K562 (cell line): ENCODE results near the gene DSP. TPM values are rescaled to one million over a fixed set of nuclear protein-coding genes. Genes with fewer than 3 reads are reported as not detected.

ENCODE experiments used
- ATAC-seq: fragments of 200-7000 bp; cut with Tn5 transposase; 3 replicates; pipeline ENCODE4 v1.9.1; 2020; ENCODE audit warnings: moderate library complexity
- BruUV-seq: library from RNA; stranded (reverse); fragments of 400-500 nt; replicated peaks from 2 replicates; lab custom pipeline; 2021; lab: Mats Ljungman, UMichigan
- CTCF ChIA-PET: fragments of 300-600 bp; formaldehyde crosslinking; extraction: SDS; loops from one replicate; lab custom pipeline; 2021; ENCODE audit warnings: low intra/inter-chr PET ratio; lab: Yijun Ruan, JAX
- POLR2A ChIA-PET: fragments of 300-600, 350-650 bp; sonication (Branson Sonifier 250); formaldehyde crosslinking; extraction: SDS; loops from one replicate; lab custom pipeline; 2021; ENCODE audit warnings: antibody characterized with exemption, inconsistent platforms; lab: Yijun Ruan, JAX
- DNase-seq, 4 experiments: peaks; one replicate each; pipeline versions ENCODE4 v3.0.0 to v3.0.0-alpha.2; 2011 to 2018; ENCODE audit warnings: low spot score in 3 of 4, mixed read lengths in 3 of 4; ENCODE audit errors: extremely low read depth in 1 of 4
- FAIRE-seq: peaks from 2 replicates; lab custom pipeline; 2011; peaks lifted over from hg19 to GRCh38; lab: Jason Lieb, UNC
- H2AFZ ChIP-seq: 2 replicates; pipeline ENCODE4 v1.6.0; 2011; ENCODE audit warnings: low read depth, low read length, control low read depth, inconsistent platforms
- H3K27ac ChIP-seq: fragments of 200-600 bp; 3 replicates; pipeline ENCODE4 v1.8.0; 2011; ENCODE audit warnings: low read depth, mild to moderate bottlenecking, control low read depth, inconsistent platforms, low read length, moderate library complexity, mixed read lengths; ENCODE audit errors: extremely low read depth
- H3K27me3 ChIP-seq, 2 experiments: fragments of 300-600 bp in 1 of 2; 2 replicates in 1 of 2; 3 replicates in 1 of 2; pipeline versions ENCODE4 v1.6.0 to v1.8.0; 2011; ENCODE audit warnings: inconsistent platforms in 2 of 2, low read length in 2 of 2, mild to moderate bottlenecking in 1 of 2, mixed read lengths in 1 of 2, moderate library complexity in 1 of 2; ENCODE audit not compliant: control insufficient read depth in 2 of 2, insufficient read depth in 2 of 2
- H3K36me3 ChIP-seq: fragments of 300-600 bp; 3 replicates; pipeline ENCODE4 v1.8.0; 2011; ENCODE audit warnings: mild to moderate bottlenecking, low read length, inconsistent platforms; ENCODE audit not compliant: control insufficient read depth, insufficient read depth
- H3K4me1 ChIP-seq, 2 experiments: fragments of 200-600 bp in 1 of 2; replicated peaks in 1 of 2; 2 replicates in 1 of 2; 3 replicates in 1 of 2; pipeline versions ENCODE4 v1.5.1 to v1.8.0; 2011; ENCODE audit warnings: inconsistent platforms in 2 of 2, low read length in 2 of 2, mild to moderate bottlenecking in 1 of 2, mixed read lengths in 1 of 2, moderate library complexity in 1 of 2; ENCODE audit not compliant: control insufficient read depth in 2 of 2, insufficient read depth in 2 of 2
- H3K4me2 ChIP-seq: 2 replicates; pipeline ENCODE4 v1.6.1; 2011; ENCODE audit warnings: low read length, control low read depth, inconsistent platforms, mixed read lengths; ENCODE audit not compliant: insufficient read depth
- H3K4me3 ChIP-seq: fragments of 200-600 bp; sonication (generic), shearing (Covaris generic); 2 replicates; pipeline ENCODE4 v1.5.1; 2016; ENCODE audit warnings: control low read depth, inconsistent platforms
- H3K79me2 ChIP-seq: fragments of 200-600 bp; 3 replicates; pipeline ENCODE4 v1.8.0; 2011; ENCODE audit warnings: low read length, inconsistent platforms; ENCODE audit not compliant: control insufficient read depth, insufficient read depth
- H3K9ac ChIP-seq, 2 experiments: 2 replicates each; pipeline versions ENCODE4 v1.6.0 to v1.6.1; 2011; ENCODE audit warnings: low read depth in 2 of 2, low read length in 2 of 2, control low read depth in 1 of 2, inconsistent platforms in 1 of 2, mild to moderate bottlenecking in 1 of 2, mixed read lengths in 1 of 2; ENCODE audit not compliant: insufficient read depth in 1 of 2
- H3K9me1 ChIP-seq: one replicate; pipeline ENCODE4 v1.6.0; 2011; ENCODE audit warnings: inconsistent platforms, mild to moderate bottlenecking, low read length, moderate library complexity; ENCODE audit not compliant: control insufficient read depth, insufficient read depth
- H3K9me3 ChIP-seq: replicated peaks from 2 replicates; pipeline ENCODE4 v1.5.1; 2011; ENCODE audit warnings: low read depth, low read length, inconsistent platforms; ENCODE audit not compliant: control insufficient read depth, insufficient read depth
- H4K20me1 ChIP-seq: replicated peaks from 2 replicates; pipeline ENCODE4 v1.6.1; 2011; ENCODE audit warnings: low read length, inconsistent platforms, mixed read lengths; ENCODE audit not compliant: control insufficient read depth, insufficient read depth
- BRCA1 ChIP-seq, 2 experiments: fragments of 450-650 bp in 1 of 2; sonication (generic) in 1 of 2; formaldehyde crosslinking in 1 of 2; IDR thresholded peaks; 2 replicates each; pipeline versions ENCODE4 v1.5.0 to v1.6.1; 2017 to 2020; ENCODE audit warnings: mild to moderate bottlenecking in 1 of 2, missing genetic modification reagents in 1 of 2
- C11orf30 ChIP-seq: fragments of 450-650 bp; IDR thresholded peaks from 2 replicates; pipeline ENCODE4 v1.6.1; 2016; ENCODE audit warnings: low read depth, mild to moderate bottlenecking
- CBX8 ChIP-seq: fragments of 200-600 bp; sonication (generic); IDR thresholded peaks from 2 replicates; pipeline ENCODE4 v1.6.1; 2012; ENCODE audit warnings: borderline replicate concordance, mixed run types, low read depth, mild to moderate bottlenecking, moderate library complexity, mixed read lengths, low read length, control low read depth, inconsistent platforms; ENCODE audit not compliant: poor library complexity, severe bottlenecking; ENCODE audit errors: extremely low read depth
- MAFF ChIP-seq: IDR thresholded peaks from 2 replicates; pipeline ENCODE4 v1.6.1; 2012; ENCODE audit warnings: low read length, improper control_type of control experiment
- MAFG ChIP-seq: fragments of 450-650 bp; conservative IDR thresholded peaks from 2 replicates; pipeline ENCODE4 v1.6.1; 2016; ENCODE audit warnings: missing genetic modification characterization, missing compliant biosample characterization
- MED1 ChIP-seq: sonication (generic); formaldehyde crosslinking; IDR thresholded peaks from 2 replicates; pipeline ENCODE4 v1.8.1; 2023; ENCODE audit warnings: missing genetic modification reagents, borderline replicate concordance
- RBM15 ChIP-seq: fragments of 200-400 bp; formaldehyde crosslinking; IDR thresholded peaks from 2 replicates; pipeline ENCODE4 v1.6.1; 2018; ENCODE audit warnings: mild to moderate bottlenecking, low read length, moderate library complexity; ENCODE audit not compliant: insufficient read depth
- RBM22 ChIP-seq: fragments of 200-400 bp; formaldehyde crosslinking; IDR thresholded peaks from 2 replicates; pipeline ENCODE4 v1.6.1; 2018; ENCODE audit warnings: low read length, low read depth; ENCODE audit not compliant: poor library complexity, severe bottlenecking
- ZBTB7A ChIP-seq: IDR thresholded peaks from 2 replicates; pipeline ENCODE4 v1.6.1; 2011; ENCODE audit warnings: low read depth, mild to moderate bottlenecking, low read length, moderate library complexity, borderline replicate concordance; ENCODE audit not compliant: control insufficient read depth
- ZNF311 ChIP-seq: fragments of 250-450 bp; sonication (Bioruptor Pico); IDR thresholded peaks from 2 replicates; pipeline ENCODE4 v1.4.0; 2020; ENCODE audit warnings: mild to moderate bottlenecking, moderate library complexity
- ZNF316 ChIP-seq: fragments of 450-650 bp; IDR thresholded peaks from 2 replicates; pipeline ENCODE4 v1.6.1; 2016
- ZNF398 ChIP-seq: fragments of 250-450 bp; sonication (Bioruptor Pico); IDR thresholded peaks from 2 replicates; pipeline ENCODE4 v1.8.0; 2021; ENCODE audit warnings: moderate library complexity, mild to moderate bottlenecking, inconsistent platforms
- WGBS: fragments of 100-300 bp; shearing (Covaris generic); methylation state at CpG from one replicate; pipeline ENCODE4 v1.1.6; 2016; ENCODE audit warnings: low coverage, mixed read lengths; ENCODE audit not compliant: insufficient coverage; ENCODE audit errors: missing lambda C conversion rate; 5-methylcytosine and 5-hydroxymethylcytosine counted together
- in situ Hi-C: fragments of 300-500 bp; cut with MboI; formaldehyde crosslinking; loops from 4 replicates; pipeline ENCODE4 v1.15.0; 2018; ENCODE audit warnings: inconsistent platforms, mixed read lengths
- intact Hi-C: fragments of 100-400 bp; cut with micrococcal nuclease; formaldehyde crosslinking; loops from 2 replicates; pipeline ENCODE4 v1.14.2; 2022
- polyA plus RNA-seq, 8 experiments: library from polyadenylated mRNA; depleted of rRNA in 4 of 8; stranded (reverse) in 5 of 8; unstranded in 3 of 8; fragments of >200 nt; fragmentation: Nextera tagmentation in 2 of 8; fragmentation: Illumina TruSeq in 1 of 8; extraction: Ambion mirVana in 2 of 8; extraction: Trizol in 1 of 8; gene quantifications; 2 replicates each; pipeline versions ENCODE4 v1.2.1 to v1.2.3, GENCODE V29; 2011 to 2014; ENCODE audit warnings: inconsistent platforms in 1 of 8, missing spikeins in 1 of 8
- total RNA-seq, 7 experiments: library from RNA; depleted of rRNA in 6 of 7; stranded (reverse); fragments of >200 nt in 6 of 7; fragmentation: Illumina TruSeq in 2 of 7; extraction: Trizol in 2 of 7; gene quantifications; 2 replicates each; pipeline versions ENCODE4 v1.2.1 to v1.2.3, GENCODE V29; 2011 to 2021; ENCODE audit warnings: low replicate concordance in 1 of 7

Gene DSP
- total and polyA plus RNA-seq, 9 of the 15 experiments (the other 6 are each of a cell fraction or from before 2014, with no cell fraction given) = under 0.01 to 0.24 (median 0.03) TPM; not detected in 2

GRCh38 chr6:7557652-7558051 lies 16.2 kb downstream of the DSP start:
- H3K79me2 ChIP-seq = no peaks in the 10 kb centered on the region
- H3K9ac ChIP-seq = no peak overlapping the region
- intact Hi-C loops (no loop called here), in situ Hi-C loops (no loop called here)
- H3K9me1 ChIP-seq = no peaks in the 10 kb centered on the region
- H2AFZ ChIP-seq = no peak overlapping the region
- ATAC-seq = no peak
- 0% methylated on average over 2 of the region's 2 CpGs for WGBS
- CTCF ChIA-PET = no interaction called here
- H3K9me3 ChIP-seq = no peaks in the 10 kb centered on the region
- H4K20me1 ChIP-seq = peaks cover 6% of the 10 kb centered on the region; the same call in 1 of the 2 replicates
- POLR2A ChIA-PET = interaction anchor here (0.9 kb wide), 1 partner anchor 89 kb away, joined by 4 read pairs; no protein-coding TSS in a partner anchor
- no peak overlapping the region for H3K4me2 ChIP-seq
- H3K27ac ChIP-seq = no peak overlapping the region
- no TSS peak for BruUV-seq
- H3K27me3 ChIP-seq = peaks cover 54 to 60% of the 10 kb centered on the region in 2 experiments
- H3K36me3 ChIP-seq = no peaks in the 10 kb centered on the region
- H3K4me1 ChIP-seq = peaks cover 0 to 4% of the 10 kb centered on the region in 2 experiments; a peak in 1 of 5 replicates
- TF ChIP-seq CBX8 (no peak), ZNF316 (peak; percentile 86), MAFF (peak; percentile 64), ZNF398 (no peak), MED1 (CRISPR knock-in tag) (no peak), ZNF311 (CRISPR knock-in tag) (no peak), RBM22 (no peak), BRCA1 (IDR thresholded peaks at IDR 0.05) (no peak), BRCA1 (CRISPR knock-in tag; IDR thresholded peaks at IDR 0.05) (no peak), RBM15 (no peak), C11orf30 (peak; percentile 72), MAFG (tag) (peak; percentile 69), ZBTB7A (no peak)
- DNase-seq = no peak
- no peak for FAIRE-seq
- H3K4me3 ChIP-seq = no peak overlapping the region
